Neuronal stem cell (in vitro differentiated cells): Measurements from ENCODE around the gene RNLS.
A peak's percentile ranks its signal among the peaks of the same experiment; 100 is the strongest.

ENCODE experiments used
- DNase-seq: peaks from one replicate; pipeline ENCODE4 v3.0.0-alpha.2; 2013; ENCODE audit warnings: low spot score
- H2AFZ ChIP-seq: one replicate; pipeline ENCODE4 v1.6.1; 2013; ENCODE audit warnings: mild to moderate bottlenecking, low read length, inconsistent platforms
- H2AK5ac ChIP-seq: 2 replicates; pipeline ENCODE4 v1.6.1; 2013; ENCODE audit warnings: low read depth, mild to moderate bottlenecking, inconsistent platforms, low read length, moderate library complexity, mixed read lengths
- H2BK120ac ChIP-seq: 2 replicates; pipeline ENCODE4 v1.6.1; 2013; ENCODE audit warnings: low read depth, mild to moderate bottlenecking, inconsistent platforms, low read length, moderate library complexity, mixed read lengths
- H2BK12ac ChIP-seq: one replicate; pipeline ENCODE4 v1.6.1; 2013; ENCODE audit warnings: low read length, inconsistent platforms
- H2BK15ac ChIP-seq: 2 replicates; pipeline ENCODE4 v1.6.1; 2013; ENCODE audit warnings: mild to moderate bottlenecking, low read length, inconsistent platforms, mixed read lengths
- H2BK5ac ChIP-seq: one replicate; pipeline ENCODE4 v1.6.1; 2013; ENCODE audit warnings: inconsistent platforms, mild to moderate bottlenecking, low read length, moderate library complexity
- H3K14ac ChIP-seq: one replicate; pipeline ENCODE4 v1.6.1; 2013; ENCODE audit warnings: low read length, inconsistent platforms
- H3K18ac ChIP-seq: 2 replicates; pipeline ENCODE4 v1.6.1; 2013; ENCODE audit warnings: low read length, inconsistent platforms
- H3K23ac ChIP-seq: 2 replicates; pipeline ENCODE4 v1.6.1; 2013; ENCODE audit warnings: low read depth, mild to moderate bottlenecking, mixed read lengths, low read length, inconsistent platforms; ENCODE audit not compliant: poor library complexity
- H3K27ac ChIP-seq: replicated peaks from 3 replicates; pipeline ENCODE4 v1.5.1; 2013; ENCODE audit warnings: low read length, inconsistent platforms
- H3K27me3 ChIP-seq, 3 experiments: 2 replicates each; pipeline ENCODE4 v1.6.1; 2013; ENCODE audit warnings: low read length in 3 of 3, mild to moderate bottlenecking in 2 of 3, inconsistent platforms in 1 of 3, low read depth in 1 of 3, mixed read lengths in 1 of 3, moderate library complexity in 1 of 3; ENCODE audit not compliant: control insufficient read depth in 3 of 3, insufficient read depth in 3 of 3
- H3K36me3 ChIP-seq, 2 donors: replicated peaks in 1 of 2; 2 replicates each; pipeline ENCODE4 v1.6.1; 2013; ENCODE audit warnings: low read length in 2 of 2; ENCODE audit not compliant: control insufficient read depth in 2 of 2, insufficient read depth in 2 of 2
- H3K4ac ChIP-seq: 2 replicates; pipeline ENCODE4 v1.6.1; 2013; ENCODE audit warnings: inconsistent platforms, mild to moderate bottlenecking, low read length, moderate library complexity
- H3K4me1 ChIP-seq, 2 donors: 1 replicate in 1 of 2; 2 replicates in 1 of 2; pipeline ENCODE4 v1.6.1; 2013; ENCODE audit warnings: low read length in 2 of 2, low read depth in 1 of 2; ENCODE audit not compliant: control insufficient read depth in 2 of 2, insufficient read depth in 1 of 2
- H3K4me2 ChIP-seq: one replicate; pipeline ENCODE4 v1.6.1; 2013; ENCODE audit warnings: mild to moderate bottlenecking, low read length, inconsistent platforms; ENCODE audit not compliant: insufficient read depth, poor library complexity, severe bottlenecking
- H3K4me3 ChIP-seq, 2 donors: 2 replicates each; pipeline ENCODE4 v1.5.1; 2013; ENCODE audit warnings: low read length in 2 of 2, mild to moderate bottlenecking in 2 of 2, inconsistent platforms in 1 of 2, moderate library complexity in 1 of 2
- H3K79me1 ChIP-seq: one replicate; pipeline ENCODE4 v1.6.1; 2013; ENCODE audit warnings: low read depth, mild to moderate bottlenecking, inconsistent platforms, low read length, moderate library complexity
- H3K9ac ChIP-seq: one replicate; pipeline ENCODE4 v1.6.1; 2013; ENCODE audit warnings: mild to moderate bottlenecking, low read depth, low read length, inconsistent platforms; ENCODE audit not compliant: poor library complexity
- H3K9me3 ChIP-seq, 2 donors: replicated peaks in 1 of 2; 2 replicates each; pipeline versions ENCODE3 to v1.6.1; 2013; ENCODE audit warnings: low read length in 2 of 2, mild to moderate bottlenecking in 2 of 2, inconsistent platforms in 1 of 2, low read depth in 1 of 2, mixed read lengths in 1 of 2, moderate library complexity in 1 of 2; ENCODE audit not compliant: control insufficient read depth in 2 of 2, insufficient read depth in 1 of 2
- H4K8ac ChIP-seq: one replicate; pipeline ENCODE4 v1.6.1; 2013; ENCODE audit warnings: low read depth, mild to moderate bottlenecking, inconsistent platforms, low read length, moderate library complexity
- H4K91ac ChIP-seq: one replicate; pipeline ENCODE4 v1.6.1; 2013; ENCODE audit warnings: low read length, low read depth, mild to moderate bottlenecking, inconsistent platforms; ENCODE audit not compliant: poor library complexity
- WGBS, 2 donors: extraction: QIAGEN DNeasy Blood & Tissue Kit; methylation state at CpG; one replicate each; pipeline ENCODE4 v1.1.7; 2013; ENCODE audit warnings: missing lambda C conversion rate in 2 of 2, mixed read lengths in 1 of 2; ENCODE audit not compliant: insufficient read length in 2 of 2, insufficient replicate concordance in 1 of 2; ENCODE audit errors: extremely low coverage in 2 of 2; 5-methylcytosine and 5-hydroxymethylcytosine counted together

Gene RNLS

GRCh38 chr10:88372051-88372715, 210.9 kb downstream of the RNLS start:
- Histone ChIP-seq H2AK5ac (no peak overlapping the region), H3K79me1 (no peaks in the 10 kb centered on the region), H2AFZ (peak overlapping the region; percentile 20), H3K14ac (no peak overlapping the region), H2BK5ac (no peak overlapping the region), H3K23ac (no peak overlapping the region), H2BK15ac (no peak overlapping the region), H3K18ac (no peak overlapping the region), H3K27ac (no peak overlapping the region), H3K36me3 (no peaks in the 10 kb centered on the region), H2BK120ac (no peak overlapping the region), H2BK12ac (no peak overlapping the region), H4K8ac (no peak overlapping the region), H3K27me3 (no peaks in the 10 kb centered on the region), H3K9ac (no peak overlapping the region), H3K4me1 (peaks cover 0 to 5% of the 10 kb centered on the region in 2 donors), H3K4me2 (no peak overlapping the region), H3K4ac (no peak overlapping the region), H4K91ac (no peak overlapping the region), H3K9me3 (no peaks in the 10 kb centered on the region), H3K4me3 (no peak overlapping the region)
- WGBS, 2 donors: no CpG with 5 or more reads among the region's 8 CpGs
- no peak for DNase-seq

- Histone ChIP-seq H3K4me2 (no peak overlapping the region), H3K4me1 (peaks cover 0 to 5% of the 10 kb centered on the region in 2 donors), H3K79me1 (no peaks in the 10 kb centered on the region), H3K9ac (no peak overlapping the region), H2AFZ (no peak overlapping the region), H4K91ac (no peak overlapping the region), H3K14ac (no peak overlapping the region), H3K36me3 (no peaks in the 10 kb centered on the region), H2BK15ac (no peak overlapping the region), H3K27ac (no peak overlapping the region), H3K9me3 (no peaks in the 10 kb centered on the region), H2BK12ac (no peak overlapping the region), H3K4ac (no peak overlapping the region), H2BK5ac (no peak overlapping the region), H3K27me3 (no peaks in the 10 kb centered on the region), H4K8ac (no peak overlapping the region), H3K4me3 (no peak overlapping the region), H2BK120ac (no peak overlapping the region), H2AK5ac (no peak overlapping the region), H3K18ac (no peak overlapping the region), H3K23ac (no peak overlapping the region)
- WGBS, 2 donors: no CpG with 5 or more reads among the region's 2 CpGs
- DNase-seq: no peak
Observed at GRCh38 chr10:88370713-88371112, 212.4 kb downstream of the RNLS start.

GRCh38 chr10:88366772-88367171, 216.3 kb downstream of the RNLS start:
- H3K18ac ChIP-seq: no peak overlapping the region
- no peak overlapping the region for H2AFZ ChIP-seq
- H3K4me2 ChIP-seq: no peak overlapping the region
- H3K36me3 ChIP-seq: no peaks in the 10 kb centered on the region
- H2BK12ac ChIP-seq: no peak overlapping the region
- H2BK5ac ChIP-seq: no peak overlapping the region
- H3K4ac ChIP-seq: no peak overlapping the region
- no peak overlapping the region for H3K23ac ChIP-seq
- H4K8ac ChIP-seq: no peak overlapping the region
- no peak overlapping the region for H2BK15ac ChIP-seq
- H3K27me3 ChIP-seq: no peaks in the 10 kb centered on the region
- H3K4me3 ChIP-seq: no peak overlapping the region
- H3K9ac ChIP-seq: no peak overlapping the region
- H4K91ac ChIP-seq: no peak overlapping the region
- no peak overlapping the region for H3K14ac ChIP-seq
- H3K79me1 ChIP-seq: no peaks in the 10 kb centered on the region
- H2BK120ac ChIP-seq: no peak overlapping the region
- no peaks in the 10 kb centered on the region for H3K9me3 ChIP-seq
- no CpG with 5 or more reads among the region's 2 CpGs for WGBS, 2 donors
- no peak overlapping the region for H3K27ac ChIP-seq
- H3K4me1 ChIP-seq: peaks cover 0 to 1% of the 10 kb centered on the region in 2 donors
- H2AK5ac ChIP-seq: no peak overlapping the region
- no peak for DNase-seq

GRCh38 chr10:88361995-88362807, 220.9 kb downstream of the RNLS start:
- Histone ChIP-seq H2BK120ac (no peak overlapping the region), H3K27ac (no peak overlapping the region)
- WGBS, 2 donors: no CpG with 5 or more reads among the region's 7 CpGs

More at GRCh38 chr10:88361995-88362807, 220.9 kb downstream of the RNLS start:
- no peak overlapping the region for H3K4ac ChIP-seq
- H2AK5ac ChIP-seq: no peak overlapping the region
- no peak overlapping the region for H2BK15ac ChIP-seq
- H2BK12ac ChIP-seq: no peak overlapping the region
- no peak overlapping the region for H4K91ac ChIP-seq
- H3K79me1 ChIP-seq: no peaks in the 10 kb centered on the region
- H3K4me3 ChIP-seq: no peak overlapping the region
- H3K18ac ChIP-seq: no peak overlapping the region
- no peak overlapping the region for H3K4me2 ChIP-seq
- no peak overlapping the region for H3K14ac ChIP-seq
- H2BK5ac ChIP-seq: no peak overlapping the region
- H3K9ac ChIP-seq: no peak overlapping the region
- no peak for DNase-seq
- H3K23ac ChIP-seq: no peak overlapping the region
- H3K4me1 ChIP-seq: peaks cover 0 to 1% of the 10 kb centered on the region in 2 donors
- H3K27me3 ChIP-seq: no peaks in the 10 kb centered on the region
- no peaks in the 10 kb centered on the region for H3K36me3 ChIP-seq
- no peak overlapping the region for H4K8ac ChIP-seq
- no peaks in the 10 kb centered on the region for H3K9me3 ChIP-seq
- H2AFZ ChIP-seq: no peak overlapping the region
